HG03025 (cell line): ENCODE measurements around the gene STEAP3.

Experiments
- ATAC-seq: cut with Tn5 transposase; IDR thresholded peaks from one replicate; pipeline ENCODE4 v1.9.1; 2021; ENCODE audit warnings: mild to moderate bottlenecking, moderate library complexity; ENCODE audit not compliant: unreplicated experiment, low FRiP score

Gene STEAP3

GRCh38 chr2:119223521-119224390, at the start of gene STEAP3:
STEAP3 (plus strand) TSS chr2:119223834; CDS start chr2:119231013, 7,179 bp downstream.
- peak; percentile 70 for ATAC-seq

DNA sequence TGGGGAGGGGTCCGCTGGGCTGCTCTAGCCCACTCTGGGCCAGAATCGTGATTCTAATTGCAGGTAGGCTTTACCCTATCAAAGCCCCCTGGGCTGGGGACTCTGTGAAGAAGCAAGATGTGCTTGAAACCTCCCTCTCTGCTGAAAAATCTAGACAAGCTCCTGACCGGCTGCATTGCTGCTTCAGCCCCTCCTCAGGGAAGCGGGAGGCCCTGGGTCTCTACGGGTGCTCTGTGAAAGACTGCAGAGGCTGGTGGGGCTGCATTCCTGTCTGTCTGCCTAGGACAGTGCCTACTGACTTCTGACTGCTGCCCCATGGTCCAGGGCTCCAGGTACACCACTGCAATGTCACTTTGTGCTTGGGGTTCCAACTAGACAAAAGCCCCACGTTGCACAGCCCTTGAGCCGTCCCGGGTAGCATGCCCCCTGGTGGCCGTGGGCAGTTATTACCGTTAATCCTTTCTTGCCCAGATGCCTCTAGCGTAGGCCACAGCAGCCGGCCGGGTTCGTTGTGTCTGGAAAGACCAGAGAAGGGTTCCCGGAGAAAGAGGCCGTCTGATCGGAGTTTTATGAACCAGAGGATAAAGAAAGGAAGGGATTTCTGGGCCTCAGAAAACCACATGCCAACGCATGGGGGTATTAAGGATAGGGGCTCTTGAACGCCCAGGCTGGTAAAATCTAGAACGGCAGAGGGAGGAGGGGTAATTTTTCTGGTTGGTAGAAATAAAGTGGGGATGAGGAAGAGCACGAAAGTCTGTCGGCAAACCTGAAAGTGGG, 49.2 kb upstream of the STEAP3 start:
- ATAC-seq: peak; percentile 65

DNA sequence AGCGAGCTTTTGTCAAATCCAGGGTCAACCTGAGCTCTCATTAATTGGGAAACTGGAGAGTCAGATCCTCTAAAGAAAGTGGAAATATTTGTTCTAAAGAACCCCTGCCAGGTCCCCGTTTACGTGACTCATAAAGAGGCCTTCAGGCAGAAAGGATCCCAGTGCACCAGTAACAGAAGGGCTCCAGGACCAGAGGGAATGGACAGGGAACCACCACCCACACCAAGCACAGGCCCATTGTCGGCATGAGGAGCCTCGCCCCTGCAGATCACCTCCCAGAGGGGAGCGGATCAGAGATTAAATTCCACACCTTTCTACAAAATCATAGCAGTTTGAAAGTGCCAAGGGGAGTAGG, 48.7 kb upstream of the STEAP3 start:
- no peak for ATAC-seq

DNA sequence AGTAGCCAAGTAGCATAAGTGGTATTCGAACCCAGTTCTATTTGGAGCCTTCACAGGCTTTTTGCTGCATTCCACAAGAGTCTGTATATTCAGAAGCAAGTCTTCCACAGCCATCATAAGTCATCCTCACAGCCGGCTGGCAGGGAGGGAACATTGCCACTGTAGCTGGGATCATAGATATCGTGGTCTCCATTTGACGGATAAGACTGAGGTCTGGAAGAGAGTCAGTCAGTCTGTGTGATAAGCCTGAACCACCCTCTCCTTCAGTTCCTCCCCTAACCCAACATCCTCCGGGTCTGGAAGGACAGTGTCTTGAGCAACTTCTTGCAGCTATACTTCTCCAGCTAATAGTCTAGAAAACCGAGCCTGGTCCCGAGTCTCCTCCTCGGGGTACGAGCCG, 48.1 kb upstream of the STEAP3 start:
- ATAC-seq: no peak

GRCh38 chr2:119177171-119177837, 46.3 kb upstream of the STEAP3 start:
- ATAC-seq: no peak

- no peak for ATAC-seq
Measured at GRCh38 chr2:119177838-119178190, 45.8 kb upstream of the STEAP3 start.

DNA sequence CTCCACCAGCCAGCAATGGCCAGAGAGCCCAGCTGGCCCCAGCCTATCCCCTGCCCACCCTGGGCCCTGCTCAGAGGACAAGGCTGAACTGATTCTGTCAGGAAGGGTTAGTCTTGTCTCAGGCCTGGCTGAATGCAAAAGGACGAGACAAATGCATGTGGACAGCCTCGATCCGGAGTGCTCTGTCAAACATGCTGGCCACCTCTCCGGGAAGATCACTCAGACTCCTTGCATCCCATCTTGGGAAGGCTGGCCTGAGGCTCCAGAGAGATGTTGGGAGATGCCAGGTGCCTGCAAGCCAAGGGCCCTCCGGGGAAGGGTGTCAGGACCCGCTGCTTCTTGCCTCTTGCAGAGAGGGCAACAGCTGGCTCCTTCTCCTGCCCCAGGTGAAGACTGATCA, 44.9 kb upstream of the STEAP3 start:
- ATAC-seq: no peak

- ATAC-seq: no peak
Measured at GRCh38 chr2:119179202-119179601, 44.4 kb upstream of the STEAP3 start.

DNA sequence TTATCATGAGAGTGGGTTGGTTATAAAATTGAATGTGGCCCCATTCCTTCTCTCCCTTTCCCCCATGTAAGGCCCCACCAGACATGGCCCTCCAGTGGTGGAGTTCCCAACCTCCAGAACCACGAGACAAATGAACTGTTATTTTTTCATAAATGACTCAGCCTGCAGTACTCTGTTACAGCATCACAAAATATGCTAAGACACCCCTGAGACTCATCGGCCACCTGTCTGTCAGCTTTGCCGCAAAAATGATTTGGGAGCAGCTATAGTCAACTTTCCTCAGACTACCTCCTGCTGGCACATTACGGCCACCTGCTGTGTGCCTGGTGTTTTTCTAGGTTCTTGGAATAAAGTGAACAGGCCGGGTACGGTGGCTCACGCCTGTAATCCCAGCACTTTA, 43.6 kb upstream of the STEAP3 start:
- ATAC-seq: no peak

GRCh38 chr2:119180892-119181291, 42.7 kb upstream of the STEAP3 start:
- no peak for ATAC-seq

GRCh38 chr2:119181391-119181790, 42.2 kb upstream of the STEAP3 start:
- no peak for ATAC-seq

DNA sequence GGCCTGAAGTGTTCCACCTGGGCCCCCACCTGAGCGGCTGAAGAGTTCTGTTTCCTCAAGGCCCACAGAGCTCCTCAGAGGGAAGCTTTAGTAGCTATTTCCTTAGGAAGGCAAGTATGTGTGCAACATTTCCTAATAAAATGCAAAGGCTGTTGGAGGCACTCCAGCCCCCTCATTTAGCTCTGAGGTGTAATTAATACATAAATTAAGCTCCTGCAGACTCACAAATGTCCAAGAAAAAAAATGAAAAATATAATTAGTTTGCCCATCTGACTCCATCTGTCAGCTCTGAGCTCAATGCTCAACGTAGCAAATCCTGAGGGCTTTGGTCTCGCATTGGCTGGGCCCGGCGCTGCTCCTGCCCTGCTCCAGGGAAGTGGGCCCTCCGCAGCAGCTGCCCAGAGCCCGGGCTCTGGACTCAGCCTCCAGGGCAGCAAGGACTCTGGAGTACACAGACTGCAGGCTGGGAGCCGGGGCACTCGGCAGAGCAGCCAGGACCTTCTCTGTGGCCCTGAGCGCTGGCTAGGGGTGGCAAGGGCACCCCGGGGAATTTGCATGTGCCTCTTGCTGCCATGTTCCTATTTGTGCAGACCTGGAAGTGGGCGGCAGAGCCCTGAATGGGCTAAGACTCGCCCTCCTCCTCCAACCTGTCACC, 41.7 kb upstream of the STEAP3 start:
- no peak for ATAC-seq

DNA sequence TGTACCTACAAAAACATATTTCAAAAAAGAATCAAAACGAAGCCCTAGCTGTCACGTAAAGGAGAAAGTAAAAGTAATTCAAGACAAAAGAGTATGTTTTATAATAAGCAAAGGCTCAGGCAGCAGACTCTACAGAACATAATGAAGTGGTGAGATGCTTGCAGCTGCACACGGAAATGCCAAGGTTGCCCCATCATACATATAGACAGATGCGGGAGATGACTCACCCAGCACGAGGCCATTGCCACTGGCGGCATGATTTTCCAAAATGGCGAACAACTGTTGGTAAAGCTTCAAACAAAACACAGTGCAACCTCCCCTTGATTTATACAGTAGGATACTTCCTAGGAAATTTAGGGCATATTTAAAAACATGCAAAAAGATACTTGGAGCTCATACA, 39.1 kb upstream of the STEAP3 start:
- no peak for ATAC-seq

DNA sequence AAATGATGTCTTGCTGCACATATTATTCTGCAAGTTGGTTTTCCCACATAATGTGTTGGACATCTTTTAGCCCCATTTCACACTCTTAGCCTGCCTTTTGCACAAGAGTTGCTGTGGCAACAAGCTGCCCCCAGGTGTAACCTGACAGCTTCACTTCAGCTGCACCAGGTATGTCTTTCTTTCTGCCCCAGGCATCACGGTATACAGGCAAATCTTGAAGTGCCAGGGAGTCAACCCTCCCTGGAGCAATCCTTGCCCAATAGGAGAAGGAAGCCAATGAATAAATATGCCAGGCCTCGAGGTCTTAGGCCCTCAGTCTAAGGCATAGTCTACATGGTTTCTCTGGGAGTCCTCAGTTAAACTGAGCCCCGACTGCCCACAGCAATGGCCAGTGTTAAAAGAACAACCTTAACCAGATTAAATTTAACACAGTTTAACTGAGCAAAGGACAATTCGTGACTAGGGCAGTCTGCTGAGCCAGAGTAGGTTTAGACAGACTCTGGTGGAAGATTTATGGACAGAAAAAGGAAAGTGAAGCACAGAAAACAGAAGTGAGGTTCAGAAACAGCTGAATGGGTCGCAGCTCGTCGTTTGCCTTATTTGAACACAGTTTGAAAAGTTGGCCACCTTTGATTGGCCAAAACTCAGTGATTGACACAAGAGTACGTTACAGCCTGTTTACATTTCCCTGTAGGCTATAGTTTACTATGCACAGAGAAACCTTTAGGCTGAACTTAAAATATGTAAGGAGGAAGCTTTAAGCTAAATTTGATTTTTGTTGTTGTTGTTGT, 33.1 kb upstream of the STEAP3 start:
- ATAC-seq: no peak

DNA sequence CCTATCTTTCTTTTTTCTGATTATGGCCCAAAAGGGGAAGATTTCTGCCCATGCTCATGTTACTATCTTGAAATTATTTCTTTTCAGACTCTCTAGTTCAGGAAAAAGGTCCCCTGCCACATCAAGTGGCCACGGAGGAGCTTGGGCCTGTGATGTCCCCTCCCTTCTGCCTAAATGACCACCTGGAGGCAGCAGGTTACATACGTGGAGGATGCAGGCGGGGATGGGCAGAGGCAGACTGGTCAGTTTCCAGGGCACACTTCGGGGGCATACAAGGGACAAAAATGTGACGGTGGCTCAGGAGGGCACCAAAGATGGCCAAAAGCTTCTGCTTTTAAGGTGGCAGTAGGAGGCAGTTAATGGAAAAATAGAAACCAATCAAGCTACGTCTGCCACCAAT, 30.7 kb upstream of the STEAP3 start:
- ATAC-seq: no peak

DNA sequence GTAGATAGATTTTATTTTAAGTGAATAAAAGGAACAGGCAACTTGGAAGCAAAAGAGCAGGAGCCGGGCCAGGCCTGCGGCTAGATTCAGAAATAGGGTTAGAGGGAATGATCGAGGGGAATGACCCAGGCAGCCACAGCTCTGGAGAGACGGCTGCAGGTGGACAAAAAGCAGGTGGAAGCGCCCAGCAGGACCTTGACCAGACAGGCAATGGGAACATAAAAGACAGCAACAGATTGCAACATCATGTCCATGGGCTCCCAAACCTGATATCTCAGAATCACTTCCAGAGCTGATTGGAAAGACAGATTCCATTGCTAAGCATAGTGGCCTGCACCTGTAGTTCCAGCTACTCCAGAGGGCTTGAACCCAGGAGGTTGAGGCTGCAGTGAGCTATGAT, 28.6 kb upstream of the STEAP3 start:
- no peak for ATAC-seq

GRCh38 chr2:119195887-119196286, 27.7 kb upstream of the STEAP3 start:
- ATAC-seq: no peak

- no peak for ATAC-seq
Measured at GRCh38 chr2:119196301-119197125, 27.1 kb upstream of the STEAP3 start.

DNA sequence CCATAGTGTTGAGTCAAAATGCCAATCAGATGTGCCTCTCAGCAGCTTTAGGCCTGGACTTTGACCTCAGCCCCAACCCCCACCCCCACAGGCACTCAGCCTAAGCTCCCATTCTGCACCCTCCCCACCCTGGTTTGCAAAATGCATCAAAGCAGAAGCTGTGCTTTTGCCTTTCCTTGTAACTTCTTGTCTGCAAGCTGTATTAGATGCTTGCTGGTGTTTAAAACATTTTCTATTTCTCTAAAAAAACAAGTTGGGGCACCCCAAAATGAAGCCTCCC, 26.6 kb upstream of the STEAP3 start:
- no peak for ATAC-seq
